ENCODE results near the gene DLX2.
A peak's percentile ranks its signal among the peaks of the same experiment; 100 is the strongest.

Gene DLX2

DNA sequence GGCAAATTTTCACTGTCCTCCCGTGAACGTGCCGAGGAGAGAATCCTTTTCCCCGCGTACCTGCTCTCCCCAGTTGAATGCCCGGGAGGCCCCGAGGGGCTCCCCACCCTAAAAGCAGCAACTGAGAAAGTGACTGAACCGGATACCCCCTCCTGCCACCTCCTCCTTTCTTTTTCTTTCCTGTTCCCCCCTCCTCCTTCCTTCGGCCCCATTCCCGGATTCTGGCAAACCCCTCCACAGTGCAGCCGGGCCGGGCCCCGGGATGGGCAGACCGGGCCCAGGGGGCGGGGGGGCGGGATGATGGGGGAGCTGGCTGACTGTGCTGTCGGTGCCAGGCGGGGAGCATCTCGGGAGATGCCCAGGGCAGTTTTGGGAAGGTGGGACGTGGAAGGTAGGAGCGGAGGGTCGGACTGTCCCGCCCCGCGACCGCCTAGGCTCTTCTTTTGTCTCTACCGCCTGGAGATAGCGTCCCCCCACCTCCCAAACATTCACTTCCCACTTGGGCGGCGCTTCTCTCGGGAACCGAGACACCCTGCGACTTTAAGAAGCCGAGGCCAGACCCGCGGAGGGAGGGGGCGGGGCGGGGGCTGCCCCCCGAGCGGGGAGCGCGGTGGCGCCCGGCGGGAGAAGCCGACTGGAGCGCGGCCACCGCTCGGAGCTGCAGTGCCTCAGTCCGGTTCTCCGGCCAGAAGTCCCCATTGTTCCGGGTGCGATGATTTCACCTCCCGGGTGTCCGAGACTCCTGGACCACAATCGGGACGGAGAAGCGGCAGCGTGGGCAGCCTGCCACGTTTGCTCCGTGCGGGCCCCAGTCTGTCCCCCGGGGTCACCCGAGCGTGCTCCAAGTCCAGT, 8.2 kb downstream of the DLX2 start:
- H3K4me3 ChIP-seq (ENCODE audit: low read depth, low read length), result peak overlapping the region; percentile 8

DNA sequence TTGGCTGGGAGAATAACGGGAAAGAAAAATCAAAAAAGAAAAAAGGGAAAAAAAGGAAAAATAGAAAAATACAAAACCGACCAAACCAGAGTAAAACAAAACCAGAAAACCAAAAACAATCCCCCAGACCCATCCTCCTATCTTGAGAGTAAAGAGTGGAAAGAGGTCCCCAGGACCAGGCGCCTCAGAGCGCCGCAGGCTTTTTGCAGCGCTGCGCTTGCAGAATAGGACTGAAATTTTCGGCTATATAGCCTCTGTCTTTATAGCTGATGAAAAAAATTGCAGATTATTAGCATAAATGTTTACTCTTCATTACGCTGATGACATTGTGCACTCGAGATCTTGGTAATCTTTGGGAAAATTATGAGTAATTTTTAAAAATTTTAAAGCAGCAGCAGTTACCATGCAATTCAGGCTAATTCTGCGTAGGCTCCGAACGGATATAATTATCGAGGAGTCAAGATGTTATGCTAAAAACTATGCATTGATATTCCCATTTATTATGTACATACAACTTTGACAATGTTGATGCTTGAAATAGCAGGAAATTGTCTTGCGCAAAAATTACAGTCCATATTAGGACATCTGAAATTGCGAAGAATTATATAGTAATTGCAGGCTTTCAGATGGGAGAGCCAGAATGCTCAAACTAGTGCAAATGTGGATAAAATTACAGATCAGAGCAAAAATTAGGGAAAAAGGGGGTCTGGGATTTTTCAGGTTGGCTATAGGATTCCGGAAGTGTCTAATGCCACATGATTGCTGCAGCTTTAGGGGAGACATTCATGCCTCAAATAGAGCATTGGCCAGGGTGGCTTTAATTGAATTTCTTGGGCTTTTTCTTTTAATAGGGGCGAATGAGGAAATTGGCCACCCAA, 9.0 kb downstream of the DLX2 start:
- no peak overlapping the region for H3K4me3 ChIP-seq (ENCODE audit: low read depth, low read length)

DNA sequence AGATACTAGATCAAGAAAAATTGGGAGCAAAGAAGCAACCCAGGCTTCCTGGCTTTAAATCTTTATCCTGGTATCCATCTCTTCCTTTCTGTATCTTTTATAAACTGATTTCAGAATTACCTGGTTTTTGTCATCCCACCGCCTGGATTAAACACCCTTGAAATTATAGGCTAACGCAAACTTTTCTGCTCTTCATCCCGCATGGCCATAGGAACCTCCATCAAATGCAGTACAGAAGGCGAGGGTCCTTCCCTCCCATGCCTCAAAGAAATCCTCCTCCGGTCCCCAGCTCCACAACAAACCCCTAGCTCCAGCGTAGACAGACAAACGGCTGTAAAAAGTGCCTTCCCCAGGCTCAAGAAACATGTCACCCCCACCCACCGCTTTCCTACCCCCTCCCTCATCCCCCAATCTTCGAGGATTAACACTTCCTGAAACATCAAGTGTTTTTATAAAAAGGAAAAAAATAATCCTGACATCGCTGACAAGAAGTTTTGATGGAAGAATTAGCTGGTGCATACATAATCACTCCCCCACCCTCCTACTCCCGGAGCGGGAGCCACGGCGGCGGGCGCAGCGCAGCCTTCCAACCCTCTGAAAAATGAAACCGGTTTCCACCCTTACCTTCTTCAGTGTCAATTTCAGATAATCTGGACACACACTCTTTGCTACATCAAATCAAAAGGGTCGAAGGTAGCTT, 9.8 kb downstream of the DLX2 start:
- no peak overlapping the region for H3K4me3 ChIP-seq (ENCODE audit: low read depth, low read length)

GRCh38 chr2:172091761-172092566, 10.7 kb downstream of the DLX2 start:
- H3K4me3 ChIP-seq (ENCODE audit: low read depth, low read length), result no peak overlapping the region

DNA sequence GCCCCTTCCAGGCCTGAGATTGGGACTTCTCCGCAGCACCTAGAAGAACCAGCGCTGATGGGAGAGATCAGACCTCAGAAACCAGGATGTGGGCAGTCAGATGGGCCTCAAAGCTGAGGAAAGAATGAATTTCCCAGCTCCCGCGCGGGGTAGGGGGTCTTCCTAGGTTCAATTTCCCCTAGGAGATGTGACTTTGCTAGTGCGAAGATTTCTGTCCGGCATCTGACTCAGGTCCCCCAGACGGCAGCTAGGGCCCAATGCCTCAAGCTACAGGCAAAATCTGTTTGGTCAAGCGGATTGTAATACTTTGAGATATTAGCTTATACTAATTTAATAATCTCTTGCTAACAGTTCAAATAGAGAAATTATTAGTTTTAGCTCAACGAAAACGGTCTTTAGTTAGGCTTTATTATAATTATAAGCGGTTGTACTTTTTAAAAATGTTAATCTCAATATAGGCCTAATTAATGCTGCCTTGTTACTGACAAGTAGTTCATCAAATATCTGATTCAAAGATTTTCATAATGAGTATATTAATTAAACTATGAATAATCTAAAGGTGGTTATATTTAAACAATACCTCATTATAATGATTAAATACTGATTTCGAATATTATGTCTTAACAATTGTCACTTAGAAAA, 11.6 kb downstream of the DLX2 start:
- H3K4me3 ChIP-seq (ENCODE audit: low read depth, low read length), result no peak overlapping the region

GRCh38 chr2:172090044-172090961, 12.4 kb downstream of the DLX2 start:
- no peak overlapping the region for H3K4me3 ChIP-seq (ENCODE audit: low read depth, low read length)

DNA sequence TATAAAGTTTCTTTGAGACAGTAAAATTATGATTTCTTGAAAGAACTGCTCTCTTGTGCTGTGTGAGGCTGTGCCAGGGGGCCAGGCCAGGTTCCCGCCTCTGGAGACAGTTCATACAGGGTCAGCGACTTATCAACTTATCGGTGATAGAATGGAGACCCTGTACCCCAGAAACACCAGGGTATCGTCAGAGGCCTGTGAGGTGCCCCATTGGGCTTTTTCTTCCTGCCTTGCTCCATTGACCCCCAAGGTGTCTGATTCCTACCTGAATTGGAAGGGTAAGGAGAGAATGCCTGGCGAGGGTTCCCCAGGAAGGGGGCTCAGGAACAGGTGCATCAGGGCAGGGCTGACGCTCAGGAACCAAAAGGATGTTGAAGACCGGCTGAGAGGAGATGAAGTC, 13.1 kb downstream of the DLX2 start:
- H3K4me3 ChIP-seq (ENCODE audit: low read depth, low read length), result no peak overlapping the region

DNA sequence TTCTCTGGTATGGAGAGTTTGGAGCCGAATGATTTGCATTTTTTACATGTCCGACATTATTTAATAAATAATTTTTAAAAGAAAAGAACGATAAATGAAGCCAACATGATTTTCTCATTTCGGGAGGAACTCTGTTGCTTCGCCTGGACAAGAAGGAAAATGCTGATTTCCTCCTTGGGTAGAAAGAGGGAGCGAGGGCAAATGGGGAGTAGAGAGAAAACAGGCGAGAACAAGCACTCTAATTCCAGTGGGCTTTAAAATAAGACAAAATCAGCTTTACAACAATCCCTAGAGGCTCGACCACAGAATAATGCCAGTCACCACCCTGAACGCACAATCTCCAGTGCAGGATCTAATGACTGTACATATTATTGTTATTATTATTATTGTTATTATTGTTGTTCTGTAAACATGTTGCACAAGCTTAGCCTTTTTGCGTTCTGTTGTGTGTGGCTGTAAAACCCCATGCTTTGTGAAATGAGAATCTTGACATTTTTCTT, 13.6 kb downstream of the DLX2 start:
- H3K4me3 ChIP-seq (ENCODE audit: low read depth, low read length), result no peak overlapping the region

DNA sequence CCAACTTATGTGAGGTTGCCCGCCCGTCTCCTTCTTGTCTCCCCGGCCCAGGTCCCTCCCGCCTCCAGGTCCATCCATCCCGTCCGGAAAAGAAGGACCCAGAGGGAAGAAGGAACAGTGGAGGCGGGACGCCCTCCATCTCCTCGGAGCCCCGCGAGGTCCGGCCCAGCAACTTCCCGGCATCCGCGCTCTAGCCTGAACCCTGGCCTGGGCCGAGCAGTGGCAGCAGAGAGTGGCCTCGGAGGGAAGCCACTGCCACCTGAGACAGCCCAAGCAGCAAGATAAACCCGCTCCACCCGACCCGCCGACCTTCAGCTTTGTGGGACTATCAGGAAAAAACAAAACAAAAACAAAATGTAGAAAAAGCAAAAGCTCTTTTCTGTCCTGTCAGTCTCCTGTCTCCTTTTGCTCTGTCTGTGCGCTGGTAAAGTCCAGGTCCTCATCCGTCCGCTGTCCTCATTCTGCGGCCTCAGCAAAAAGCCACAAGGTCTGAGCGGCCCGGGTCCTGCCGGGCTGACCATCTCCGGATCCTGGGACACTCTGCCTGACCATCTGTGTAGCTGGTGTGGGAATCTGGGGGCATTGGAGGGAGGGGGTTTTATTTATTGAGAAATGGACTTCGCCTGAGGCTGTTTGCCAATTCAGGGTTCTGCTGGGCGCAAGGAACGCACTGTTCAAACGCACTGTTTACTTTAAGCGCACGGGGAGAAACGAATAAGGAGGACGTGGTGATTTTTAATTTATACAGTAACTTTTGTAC, 14.3 kb downstream of the DLX2 start:
- H3K4me3 ChIP-seq (ENCODE audit: low read depth, low read length), result no peak overlapping the region

DNA sequence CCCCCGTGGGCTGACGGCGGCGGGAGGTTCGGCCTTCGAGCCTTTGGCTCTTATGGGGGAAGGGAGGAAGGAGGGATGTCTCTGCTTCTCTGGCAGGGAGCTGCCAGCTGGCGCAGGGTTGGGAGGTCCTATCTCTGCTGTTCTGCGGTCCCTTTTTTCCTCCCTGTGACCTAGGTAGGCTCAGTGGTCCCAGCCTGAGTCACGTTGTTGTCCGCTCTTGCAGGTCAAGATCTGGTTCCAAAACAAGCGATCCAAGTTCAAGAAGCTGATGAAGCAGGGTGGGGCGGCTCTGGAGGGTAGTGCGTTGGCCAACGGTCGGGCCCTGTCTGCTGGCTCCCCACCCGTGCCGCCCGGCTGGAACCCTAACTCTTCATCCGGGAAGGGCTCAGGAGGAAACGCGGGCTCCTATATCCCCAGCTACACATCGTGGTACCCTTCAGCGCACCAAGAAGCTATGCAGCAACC, 14.9 kb downstream of the DLX2 start:
- no peak overlapping the region for H3K4me3 ChIP-seq (ENCODE audit: low read depth, low read length)

DNA sequence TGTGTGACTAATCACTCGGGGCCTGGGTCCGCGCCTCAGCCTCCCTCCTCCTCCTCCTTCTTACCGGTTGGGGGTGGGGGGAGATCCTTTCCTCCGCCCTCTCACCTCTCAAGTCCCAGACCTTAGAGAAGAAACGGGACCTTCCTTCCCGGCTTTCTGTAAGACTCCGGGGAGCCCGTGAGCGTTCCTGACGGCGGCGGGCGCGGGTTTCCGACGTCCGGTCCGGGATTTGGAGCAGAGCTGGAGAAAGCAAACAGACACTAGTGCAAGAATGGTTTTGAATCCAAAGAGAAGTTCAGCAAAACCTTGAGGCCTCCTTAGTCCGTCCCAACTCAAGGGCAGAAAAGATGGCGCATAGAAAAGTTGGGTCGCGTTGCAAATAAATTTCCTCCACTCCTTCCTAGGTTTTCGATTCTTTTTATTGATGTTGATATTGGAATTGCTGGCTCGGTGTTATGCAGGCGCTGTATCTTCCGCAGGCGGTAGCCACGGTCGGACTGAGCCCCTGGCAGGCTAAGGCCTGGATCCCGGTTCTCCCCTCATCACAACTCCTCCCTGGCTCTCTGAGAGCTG, 15.4 kb downstream of the DLX2 start:
- no peak overlapping the region for H3K4me3 ChIP-seq (ENCODE audit: low read depth, low read length)

DNA sequence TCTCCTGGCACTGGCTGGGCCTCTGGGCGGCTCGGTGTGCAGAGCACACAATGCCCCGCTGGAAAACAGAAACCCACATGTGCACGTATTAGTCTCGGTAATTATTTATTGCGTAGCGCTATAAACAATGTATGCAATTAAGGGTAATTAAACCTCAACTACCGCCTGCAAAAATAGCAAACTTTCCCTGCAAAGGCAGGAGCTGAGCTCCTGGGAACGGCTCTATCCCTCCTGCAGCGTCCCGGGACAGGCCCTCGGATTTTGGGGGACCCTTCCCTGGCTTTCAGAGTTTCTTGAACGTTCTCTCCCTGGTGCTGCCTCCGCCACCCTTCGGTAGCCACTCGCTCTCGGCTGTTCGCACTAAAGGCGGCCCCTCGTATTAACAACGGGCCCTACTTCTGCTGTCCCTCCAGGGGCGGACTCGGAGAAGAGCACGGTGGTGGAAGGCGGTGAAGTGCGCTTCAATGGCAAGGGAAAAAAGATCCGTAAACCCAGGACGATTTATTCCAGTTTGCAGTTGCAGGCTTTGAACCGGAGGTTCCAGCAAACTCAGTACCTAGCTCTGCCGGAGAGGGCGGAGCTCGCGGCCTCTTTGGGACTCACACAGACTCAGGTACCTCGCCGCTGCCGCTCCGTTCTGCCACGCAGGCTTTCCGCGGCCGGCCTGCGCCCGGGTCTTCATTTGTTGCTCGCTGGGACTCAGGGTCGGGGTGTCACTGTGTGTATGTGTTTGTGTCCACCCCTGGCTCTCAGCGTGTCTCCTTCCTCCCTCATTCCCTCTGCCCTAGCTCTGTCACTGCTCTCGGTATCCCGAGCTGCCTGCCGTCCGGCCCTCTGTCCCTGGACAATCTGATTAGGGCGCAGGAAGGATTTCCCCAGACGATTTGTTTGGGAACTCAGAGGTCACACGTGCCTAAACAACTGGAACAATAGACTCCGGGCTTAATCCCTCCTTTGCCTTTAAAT, 16.2 kb downstream of the DLX2 start:
- no peak overlapping the region for H3K4me3 ChIP-seq (ENCODE audit: low read depth, low read length)

GRCh38 chr2:172085460-172086159, 17.1 kb downstream of the DLX2 start, which contains the start of gene DLX1:
DLX1 (plus strand) TSS chr2:172085507; CDS start chr2:172085678, 171 bp downstream.
- H3K4me3 ChIP-seq (ENCODE audit: low read depth, low read length), result peak within 1 kb of the TSS; percentile 46

- peak overlapping the region; percentile 25 for H3K4me3 ChIP-seq (ENCODE audit: low read depth, low read length)
These were observed 17.8 kb downstream of the DLX2 start for GRCh38 chr2:172084645-172085459.

DNA sequence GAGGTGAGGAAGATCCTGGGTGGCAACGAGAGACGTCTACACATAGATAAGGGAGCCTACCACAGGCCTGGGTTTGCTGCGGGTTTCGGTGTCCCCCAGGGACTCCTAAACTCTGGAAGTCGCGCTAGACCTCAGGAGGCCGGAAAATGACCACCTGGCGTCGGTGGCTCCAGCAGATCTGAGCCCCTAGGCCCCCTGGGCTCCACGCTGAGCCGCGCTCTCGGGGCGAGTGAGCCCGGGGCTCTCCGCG, 18.4 kb downstream of the DLX2 start:
- peak overlapping the region; percentile 25 for H3K4me3 ChIP-seq (ENCODE audit: low read depth, low read length)
